Umbilical cord (tissue), 1 donor: ENCODE measurements around the gene CTH. TPM values are rescaled to one million over a fixed set of nuclear protein-coding genes. Genes with fewer than 3 reads are reported as not detected.

Experiments used
- total RNA-seq: library from RNA; depleted of rRNA; stranded (reverse); fragments of >200 nt; gene quantifications from one replicate; pipeline ENCODE4 v1.2.3, GENCODE V29; 2014; ENCODE audit warnings: low replicate concordance; ENCODE audit not compliant: insufficient read depth

The CTH gene
- total RNA-seq, 1 donor from 2014 or later, result 3.4 TPM

Other genes with a start within 250 kb of the CTH start
- gene LRRC40, start 205.7 kb upstream of the CTH start, total RNA-seq, result 17.1 TPM
- 146 TPM for gene SRSF11, start 189.9 kb upstream of the CTH start, total RNA-seq
- 59.0 TPM for gene ANKRD13C, start 56.5 kb upstream of the CTH start, total RNA-seq